NCI-H1092 treated with DMSO at 0.1 percent for 48 hours (cell line): ENCODE measurements around the gene INTS6.
"Not testable (repeated sequence)": the region's sequence is repeated elsewhere in the genome, so short reads cannot be mapped to it uniquely, and the experiment has no call there.

Experiments used
- DNase-seq: peaks from one replicate; lab custom pipeline; 2025; lab: John Stamatoyannopoulos, UW

Gene INTS6

DNA sequence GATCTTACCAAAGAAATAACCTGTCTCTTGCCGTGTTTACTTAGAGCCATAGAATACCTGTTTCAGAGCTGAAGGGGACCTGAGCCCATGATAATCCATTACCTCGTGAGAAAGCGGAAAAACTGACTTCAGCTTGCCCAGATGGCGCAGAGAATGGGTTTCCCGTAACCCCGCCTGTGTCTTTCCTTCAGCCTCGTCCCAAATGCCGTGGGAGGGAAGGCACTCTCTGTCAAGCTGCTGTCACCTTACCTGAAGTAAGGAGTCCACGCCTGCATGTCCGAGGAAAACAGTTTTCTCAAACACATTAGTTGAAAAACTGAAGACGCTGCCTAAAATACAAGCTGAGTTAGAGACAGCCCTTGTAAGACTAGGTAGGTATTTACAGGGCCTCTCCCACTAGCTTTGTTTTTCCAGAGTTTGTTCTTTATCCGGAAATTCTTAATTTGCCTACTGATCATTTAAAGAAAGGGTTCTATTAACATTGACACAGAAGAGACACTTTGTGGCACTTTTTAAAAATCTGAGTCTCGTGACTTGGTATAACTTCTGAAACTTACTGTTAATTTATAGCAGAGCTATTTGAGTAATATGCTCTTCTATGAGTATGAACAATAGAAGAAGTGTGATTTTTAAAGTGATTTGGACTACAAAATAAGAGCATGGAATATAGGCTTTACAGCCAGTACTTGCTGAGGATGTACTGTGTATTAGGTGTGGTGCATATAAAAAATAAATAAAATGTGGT is 1.3 kb upstream of the INTS6 start:
- no peak for DNase-seq

DNA sequence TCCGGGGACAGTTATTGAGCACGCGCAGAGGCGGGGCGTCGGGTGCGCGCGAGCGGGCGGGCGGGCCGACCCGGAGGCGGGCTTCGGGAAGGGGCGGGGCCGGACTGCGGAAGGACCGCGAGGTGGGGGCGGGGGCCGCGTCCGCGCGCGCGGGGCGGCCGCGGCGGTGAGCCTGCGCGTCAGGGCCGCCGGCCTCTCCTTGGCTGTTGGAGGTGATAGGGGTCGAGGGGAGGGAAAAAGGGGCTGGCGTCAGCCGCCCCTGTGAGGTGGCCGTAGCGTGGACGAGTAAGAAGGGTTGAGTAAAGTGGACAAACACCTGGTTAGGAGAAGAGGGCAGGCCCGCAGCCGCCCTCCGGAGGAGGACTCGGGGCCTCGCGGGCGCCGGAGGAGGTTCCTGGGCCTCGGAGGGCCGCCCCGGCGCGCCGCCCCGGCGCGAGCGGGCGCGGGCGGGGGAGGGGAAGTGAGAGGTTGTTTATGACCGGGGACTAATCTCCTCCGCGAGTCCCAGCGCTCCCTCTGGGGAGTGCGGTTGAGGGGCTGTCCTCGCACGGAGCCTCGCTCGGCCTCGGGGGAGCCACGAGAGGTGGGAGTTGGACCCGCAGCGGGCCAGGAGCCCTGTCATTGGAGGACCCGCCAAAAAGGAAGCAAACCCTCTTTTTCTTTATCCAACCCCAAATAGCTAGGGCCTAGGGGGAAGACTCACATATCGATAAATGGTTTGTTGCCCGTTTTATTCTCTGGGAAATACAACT is 547 bp upstream of the INTS6 start:
- DNase-seq, result peak; percentile 80

- peak; percentile 52 for DNase-seq
These were observed 1.1 kb downstream of the INTS6 start for GRCh38 chr13:51451467-51452360.

- DNase-seq, result no peak
These were observed 1.7 kb downstream of the INTS6 start for GRCh38 chr13:51451134-51451466.

GRCh38 chr13:51449018-51449417 is 3.8 kb downstream of the INTS6 start:
- DNase-seq, result no peak

DNA sequence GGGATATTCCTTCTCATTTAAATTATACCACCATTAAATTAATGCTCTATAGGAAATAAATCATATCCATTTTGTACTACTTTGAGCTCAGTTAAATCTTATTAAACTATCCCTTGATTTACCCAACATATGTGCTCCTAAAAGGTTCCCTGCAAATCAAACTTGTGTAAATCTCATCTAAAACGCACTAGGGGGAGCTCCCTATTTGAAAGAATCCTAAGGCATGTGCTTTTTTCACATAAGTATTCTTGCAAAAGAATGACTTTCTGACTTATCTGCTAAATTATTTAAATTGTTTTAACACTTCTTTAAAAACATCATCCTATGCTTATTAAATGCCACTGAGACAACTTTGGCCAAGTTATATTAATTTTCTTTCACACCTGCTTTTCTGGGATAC is 7.9 kb downstream of the INTS6 start:
- no peak for DNase-seq

- no peak for DNase-seq
These were observed 12.5 kb downstream of the INTS6 start for GRCh38 chr13:51440381-51440780.

GRCh38 chr13:51437550-51438127 is 15.2 kb downstream of the INTS6 start:
- DNase-seq, result no peak

GRCh38 chr13:51435002-51435578 is 17.7 kb downstream of the INTS6 start:
- no peak for DNase-seq

- no peak for DNase-seq
These were observed 20.3 kb downstream of the INTS6 start for GRCh38 chr13:51432576-51432975.

- no peak for DNase-seq
These were observed 25.9 kb downstream of the INTS6 start for GRCh38 chr13:51426982-51427381.

DNA sequence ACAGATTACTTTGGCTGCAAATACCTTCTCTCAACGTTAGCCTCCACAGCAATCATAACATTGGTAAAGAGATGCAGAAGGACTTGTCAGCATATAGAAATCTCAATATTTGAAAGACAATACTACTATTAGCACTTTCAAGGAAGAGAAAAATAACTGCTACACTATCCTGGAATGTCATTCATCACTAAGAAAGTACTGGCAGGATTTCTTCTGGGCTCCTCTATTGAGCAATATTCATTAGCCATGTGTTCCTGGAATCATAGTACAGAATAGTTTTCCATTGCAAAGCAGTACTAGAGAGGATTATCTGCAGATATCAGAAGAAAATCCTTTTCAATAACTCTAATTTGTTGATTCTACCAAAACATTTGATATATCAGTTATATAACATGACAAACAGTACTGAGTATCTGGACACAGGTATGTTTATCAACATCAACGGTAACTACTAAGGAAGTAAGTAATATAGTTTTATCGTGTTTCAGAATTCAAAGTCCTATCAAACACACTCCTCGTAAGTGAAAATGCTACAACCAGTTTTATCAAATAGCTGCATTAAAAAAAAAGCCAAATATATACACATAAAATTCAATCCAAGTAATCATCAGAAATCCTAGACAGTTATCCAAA is 27.3 kb downstream of the INTS6 start:
- no peak for DNase-seq

- no peak for DNase-seq
These were observed 29.1 kb downstream of the INTS6 start for GRCh38 chr13:51423766-51424165.

DNA sequence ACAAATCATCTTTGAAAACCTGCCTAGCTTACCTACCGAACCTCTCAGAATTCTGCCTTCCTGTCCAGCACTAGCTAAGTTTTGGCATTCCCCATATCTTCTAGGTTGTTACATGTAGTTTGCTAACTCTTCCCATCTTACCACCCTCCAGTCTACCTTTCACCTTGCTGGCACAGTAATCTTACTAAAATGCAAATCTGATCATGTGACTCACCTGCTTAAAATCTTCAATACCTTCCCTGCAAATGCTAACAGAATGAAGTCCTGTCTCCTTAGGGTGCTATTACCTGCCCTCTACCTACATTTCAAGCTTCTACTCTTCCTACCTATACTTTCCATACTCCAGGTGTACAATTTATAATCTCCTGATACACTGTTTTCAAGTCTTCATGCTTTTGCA is 30.4 kb downstream of the INTS6 start:
- DNase-seq, result no peak

DNA sequence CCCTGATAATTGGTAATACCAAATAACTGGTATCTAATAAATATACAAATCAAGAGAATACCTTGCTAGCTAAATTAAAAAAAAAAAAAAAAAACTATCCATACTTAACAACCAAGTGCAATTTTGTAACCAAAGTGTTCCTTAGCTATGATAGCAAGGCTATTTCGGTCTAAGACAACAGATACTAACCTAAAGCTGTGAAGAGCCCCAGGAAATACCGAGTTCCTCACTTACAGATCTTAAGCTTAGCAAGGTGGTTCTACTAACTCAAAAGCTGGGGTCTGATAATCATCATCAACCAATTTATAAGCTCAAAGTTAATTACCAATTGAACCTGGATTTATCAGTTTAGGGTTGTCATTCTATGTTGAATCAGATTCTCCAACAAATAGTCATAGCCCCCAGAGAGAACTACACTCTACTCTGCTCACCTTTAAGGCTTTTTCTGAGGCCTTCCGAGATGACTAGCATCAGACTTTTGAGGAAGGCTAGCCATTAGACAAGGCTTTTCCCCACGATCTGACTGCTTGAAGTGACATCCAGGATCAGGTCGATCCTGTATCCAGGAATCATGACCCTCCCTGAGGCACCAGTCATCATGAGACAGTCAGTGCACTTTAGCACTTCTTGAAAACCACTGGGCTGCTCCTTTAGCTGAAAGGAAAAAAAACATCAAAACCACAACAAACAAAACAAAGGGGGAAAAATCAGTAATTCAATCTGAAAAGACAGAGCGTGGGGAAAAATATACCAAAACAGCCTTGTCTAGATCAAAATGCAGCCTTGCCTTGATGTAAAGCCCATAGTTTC is 31.9 kb downstream of the INTS6 start:
- DNase-seq, result no peak

- no peak for DNase-seq
These were observed 33.7 kb downstream of the INTS6 start for GRCh38 chr13:51419001-51419636.

DNA sequence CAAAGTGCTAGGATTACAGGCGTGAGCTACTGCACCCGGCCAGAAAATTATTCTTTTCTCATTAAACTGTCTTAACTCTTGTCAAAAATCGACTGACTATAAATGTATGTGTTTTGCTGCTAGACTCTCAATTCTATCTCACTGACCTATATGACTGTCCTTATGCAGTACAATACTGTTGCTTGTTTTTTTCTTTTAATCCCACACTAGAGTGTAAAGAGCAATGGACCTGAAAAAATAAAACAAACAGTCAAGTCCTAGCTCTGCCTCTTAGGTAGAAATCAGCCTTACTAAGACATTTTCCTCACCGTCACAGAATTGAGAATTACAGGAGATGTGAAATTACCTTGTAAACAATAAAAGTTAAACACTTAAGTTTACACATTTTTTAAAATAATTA is 35.1 kb downstream of the INTS6 start:
- DNase-seq, result no peak

DNA sequence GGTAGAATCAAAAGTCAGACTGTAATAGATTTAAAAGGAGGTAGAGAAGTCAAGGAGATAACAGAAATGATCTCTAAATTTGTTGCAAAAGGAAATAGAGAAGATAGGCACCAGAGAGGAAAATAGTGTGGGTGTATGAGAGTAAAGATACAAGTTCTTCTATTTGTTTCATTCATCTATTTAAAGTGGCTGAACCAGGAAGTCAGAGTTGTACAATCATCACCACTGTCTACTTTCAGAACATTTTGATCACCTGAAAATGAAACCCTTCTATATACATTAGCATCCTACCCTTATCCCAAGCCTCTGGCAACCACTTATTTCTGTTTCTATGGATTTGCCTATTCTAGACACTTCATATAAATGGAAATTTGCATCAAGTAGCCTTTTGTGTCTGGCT is 36.7 kb downstream of the INTS6 start:
- no peak for DNase-seq

DNA sequence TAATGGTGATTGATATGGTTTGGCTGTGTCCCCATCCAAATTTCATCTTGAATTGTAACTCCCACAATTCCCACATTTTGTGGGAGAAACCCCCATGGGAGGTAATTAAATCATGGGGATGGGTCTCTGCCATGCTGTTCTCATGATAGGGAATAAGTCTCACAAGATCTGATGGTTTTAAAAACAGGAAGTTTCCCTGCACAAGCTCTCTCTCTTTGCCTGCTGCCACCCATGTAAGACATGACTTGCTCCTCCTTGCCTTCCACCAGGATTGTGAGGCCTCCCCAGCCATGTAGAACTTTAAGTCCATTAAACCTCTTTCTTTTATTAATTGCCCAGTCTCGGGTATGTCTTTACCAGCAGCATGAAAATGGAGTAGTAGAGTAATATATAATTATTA is 37.5 kb downstream of the INTS6 start:
- DNase-seq, result not testable (repeated sequence)

DNA sequence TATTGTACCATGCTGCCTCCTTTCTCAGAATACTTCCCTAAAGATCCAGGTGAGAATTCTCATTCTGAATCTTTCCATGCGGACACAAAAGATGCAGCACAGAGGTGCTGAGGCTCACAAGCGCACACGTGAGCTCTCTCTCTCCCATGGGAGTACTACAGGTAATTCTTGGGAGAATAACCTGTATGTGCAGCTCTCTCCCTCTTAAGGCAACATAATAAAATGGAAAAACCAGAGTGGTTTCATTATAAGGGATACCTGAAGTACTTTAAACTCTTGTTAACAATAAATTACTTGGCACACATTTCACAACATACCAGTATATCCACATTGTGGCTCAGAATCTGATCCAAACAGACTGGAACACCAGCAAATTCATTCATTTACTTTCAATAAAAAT is 40.4 kb downstream of the INTS6 start:
- no peak for DNase-seq
